Measurements from ENCODE around the gene CNNM4.

The CNNM4 gene

GRCh38 chr2:96815326-96816126, 54.8 kb downstream of the CNNM4 start:
- DNase-seq, result peak; percentile 9

- peak; percentile 93 for DNase-seq
Observed at GRCh38 chr2:96816127-96816835, 55.6 kb downstream of the CNNM4 start, which contains the start of gene CNNM3. Gene CNNM3 (plus strand): TSS chr2:96816268. CDS start chr2:96816278, 10 bp downstream.

- DNase-seq, result no peak
Observed at GRCh38 chr2:96816836-96817702, 56.4 kb downstream of the CNNM4 start.

- DNase-seq, result no peak
Observed at GRCh38 chr2:96817882-96818281, 57.2 kb downstream of the CNNM4 start.

GRCh38 chr2:96819128-96819875, 58.6 kb downstream of the CNNM4 start:
- DNase-seq, result no peak

GRCh38 chr2:96819876-96820511, 59.3 kb downstream of the CNNM4 start:
- no peak for DNase-seq

GRCh38 chr2:96821113-96821675, 60.5 kb downstream of the CNNM4 start:
- DNase-seq, result no peak

- no peak for DNase-seq
Observed at GRCh38 chr2:96822786-96823185, 62.1 kb downstream of the CNNM4 start.

- no peak for DNase-seq
Observed at GRCh38 chr2:96823198-96823597, 62.5 kb downstream of the CNNM4 start.

- no peak for DNase-seq
Observed at GRCh38 chr2:96824079-96824870, 63.6 kb downstream of the CNNM4 start.

- no peak for DNase-seq
Observed at GRCh38 chr2:96825057-96825456, 64.4 kb downstream of the CNNM4 start.

GRCh38 chr2:96826546-96827278, 66.0 kb downstream of the CNNM4 start:
- DNase-seq, result no peak

- no peak for DNase-seq
Observed at GRCh38 chr2:96828436-96828835, 67.7 kb downstream of the CNNM4 start.

GRCh38 chr2:96828874-96829273, 68.2 kb downstream of the CNNM4 start:
- no peak for DNase-seq

GRCh38 chr2:96830044-96830562, 69.4 kb downstream of the CNNM4 start:
- DNase-seq, result no peak

- no peak for DNase-seq
Observed at GRCh38 chr2:96831679-96832078, 71.0 kb downstream of the CNNM4 start.

- DNase-seq, result no peak
Observed at GRCh38 chr2:96832408-96832753, 71.7 kb downstream of the CNNM4 start.

GRCh38 chr2:96832754-96833507, 72.2 kb downstream of the CNNM4 start:
- no peak for DNase-seq

GRCh38 chr2:96835830-96836229, 75.1 kb downstream of the CNNM4 start:
- DNase-seq, result no peak
